HepG2 (cell line): ENCODE results near the gene SNAP23. TPM values are rescaled to one million over a fixed set of nuclear protein-coding genes. Genes with fewer than 3 reads are reported as not detected.

ENCODE experiments used
- DR1 ChIP-seq: sonication (generic); formaldehyde crosslinking; IDR thresholded peaks from 2 replicates; pipeline ENCODE4 v1.8.0; 2021; ENCODE audit warnings: mild to moderate bottlenecking, missing genetic modification reagents, inconsistent platforms
- ETV6 ChIP-seq: sonication (generic); formaldehyde crosslinking; conservative IDR thresholded peaks from 2 replicates; pipeline ENCODE4 v1.4.0; 2020; ENCODE audit warnings: missing genetic modification reagents
- HDAC1 ChIP-seq: sonication (generic); formaldehyde crosslinking; IDR thresholded peaks from 2 replicates; pipeline ENCODE4 v1.5.1; 2020; ENCODE audit warnings: mild to moderate bottlenecking, missing genetic modification reagents
- ISX ChIP-seq: sonication (generic); formaldehyde crosslinking; conservative IDR thresholded peaks from 2 replicates; pipeline ENCODE4 v1.5.0; 2020; ENCODE audit warnings: missing genetic modification reagents
- JDP2 ChIP-seq: sonication (generic); formaldehyde crosslinking; IDR thresholded peaks from 2 replicates; pipeline ENCODE4 v1.8.1; 2022; ENCODE audit warnings: missing genetic modification reagents, borderline replicate concordance
- NBN ChIP-seq: fragments of 450-650 bp; conservative IDR thresholded peaks from 2 replicates; pipeline ENCODE4 v1.6.1; 2017
- NFKBIZ ChIP-seq: IDR thresholded peaks from 2 replicates; pipeline ENCODE4 v1.6.1; 2018; ENCODE audit warnings: missing genetic modification reagents, missing compliant biosample characterization
- RARA ChIP-seq: IDR thresholded peaks from 2 replicates; pipeline ENCODE4 v1.6.1; 2016; ENCODE audit warnings: missing genetic modification reagents, missing compliant biosample characterization
- REXO4 ChIP-seq: sonication (generic); formaldehyde crosslinking; IDR thresholded peaks from 2 replicates; pipeline ENCODE4 v1.8.0; 2022; ENCODE audit warnings: missing genetic modification reagents, mild to moderate bottlenecking, borderline replicate concordance
- SOX5 ChIP-seq: IDR thresholded peaks from 2 replicates; pipeline ENCODE4 v1.6.1; 2016; ENCODE audit warnings: borderline replicate concordance
- SP1 ChIP-seq, 2 experiments: fragments of 450-650 bp in 1 of 2; sonication (generic) in 1 of 2; formaldehyde crosslinking in 1 of 2; IDR thresholded peaks; 2 replicates each; pipeline versions ENCODE4 v1.4.0 to v1.6.1; 2016 to 2020; ENCODE audit warnings: missing genetic modification reagents in 1 of 2
- TMF1 ChIP-seq: sonication (generic); formaldehyde crosslinking; IDR thresholded peaks from 2 replicates; pipeline ENCODE4 v1.8.1; 2022; ENCODE audit warnings: low read depth, missing genetic modification reagents
- TOE1 ChIP-seq: sonication (generic); formaldehyde crosslinking; IDR thresholded peaks from 2 replicates; pipeline ENCODE4 v1.4.0; 2020; ENCODE audit warnings: mild to moderate bottlenecking, missing genetic modification reagents
- YEATS4 ChIP-seq: sonication (generic); formaldehyde crosslinking; IDR thresholded peaks from 2 replicates; pipeline ENCODE4 v1.4.0; 2020; ENCODE audit warnings: missing genetic modification reagents, borderline replicate concordance
- ZBTB1 ChIP-seq: sonication (generic); formaldehyde crosslinking; IDR thresholded peaks from 2 replicates; pipeline ENCODE4 v1.4.0; 2020; ENCODE audit warnings: missing genetic modification reagents, borderline replicate concordance
- ZBTB38 ChIP-seq: sonication (generic); formaldehyde crosslinking; IDR thresholded peaks from 2 replicates; pipeline ENCODE4 v1.5.1; 2020; ENCODE audit warnings: mild to moderate bottlenecking, missing genetic modification reagents
- ZFP90 ChIP-seq: sonication (generic); formaldehyde crosslinking; IDR thresholded peaks from 2 replicates; pipeline ENCODE4 v1.8.0; 2022; ENCODE audit warnings: missing genetic modification reagents, mild to moderate bottlenecking, inconsistent platforms, borderline replicate concordance
- ZNF234 ChIP-seq: sonication (generic); formaldehyde crosslinking; conservative IDR thresholded peaks from 2 replicates; pipeline ENCODE4 v1.5.1; 2020; ENCODE audit warnings: mild to moderate bottlenecking, missing genetic modification reagents
- ZNF350 ChIP-seq: sonication (generic); formaldehyde crosslinking; IDR thresholded peaks from 2 replicates; pipeline ENCODE4 v1.4.0; 2020; ENCODE audit warnings: mild to moderate bottlenecking, low read depth, missing genetic modification reagents, borderline replicate concordance
- ZNF501 ChIP-seq: sonication (generic); formaldehyde crosslinking; IDR thresholded peaks from 2 replicates; pipeline ENCODE4 v1.5.1; 2020; ENCODE audit warnings: mild to moderate bottlenecking, moderate library complexity, missing genetic modification reagents
- ZNF609 ChIP-seq: sonication (generic); formaldehyde crosslinking; IDR thresholded peaks from 2 replicates; pipeline ENCODE4 v1.4.0; 2020; ENCODE audit warnings: mild to moderate bottlenecking, missing genetic modification reagents, borderline replicate concordance
- ZNF670 ChIP-seq: sonication (generic); formaldehyde crosslinking; IDR thresholded peaks from 2 replicates; pipeline ENCODE4 v1.8.0; 2022; ENCODE audit warnings: mild to moderate bottlenecking, missing genetic modification reagents, borderline replicate concordance
- ZNF773 ChIP-seq: sonication (generic); formaldehyde crosslinking; IDR thresholded peaks from 2 replicates; pipeline ENCODE4 v1.4.0; 2020; ENCODE audit warnings: missing genetic modification reagents, borderline replicate concordance
- ZZZ3 ChIP-seq: sonication (generic); formaldehyde crosslinking; IDR thresholded peaks from 2 replicates; pipeline ENCODE4 v1.4.0; 2020; ENCODE audit warnings: missing genetic modification reagents, mild to moderate bottlenecking, borderline replicate concordance
- polyA plus RNA-seq, 8 experiments: library from polyadenylated mRNA; depleted of rRNA in 3 of 8; stranded (reverse) in 7 of 8; unstranded in 1 of 8; fragments of >200 nt; fragmentation: Illumina TruSeq in 4 of 8; extraction: Trizol in 4 of 8; gene quantifications; 2 replicates each; pipeline versions ENCODE4 v1.2.1 to v1.2.3, GENCODE V29; 2011 to 2016; ENCODE audit warnings: low read depth in 4 of 8, missing spikeins in 1 of 8, mixed read lengths in 1 of 8; ENCODE audit not compliant: insufficient read depth in 1 of 8
- total RNA-seq, 5 experiments: library from RNA; depleted of rRNA; stranded (reverse); fragments of >200 nt; fragmentation: Illumina TruSeq; extraction: Trizol; gene quantifications; 2 replicates each; pipeline ENCODE4 v1.2.3, GENCODE V29; 2016; ENCODE audit warnings: low read depth in 1 of 5
- TF ChIP-seq, protein P1 (sequence below): sonication (generic); formaldehyde crosslinking; IDR thresholded peaks from 2 replicates; pipeline ENCODE4 v1.4.0; 2020; ENCODE audit warnings: mild to moderate bottlenecking, missing genetic modification reagents

The SNAP23 gene
- total and polyA plus RNA-seq, 2 of the 13 experiments (the other 11 are each of a cell fraction or from before 2014, with no cell fraction given): 37.0 to 101 TPM

- TF ChIP-seq, protein P1, sequence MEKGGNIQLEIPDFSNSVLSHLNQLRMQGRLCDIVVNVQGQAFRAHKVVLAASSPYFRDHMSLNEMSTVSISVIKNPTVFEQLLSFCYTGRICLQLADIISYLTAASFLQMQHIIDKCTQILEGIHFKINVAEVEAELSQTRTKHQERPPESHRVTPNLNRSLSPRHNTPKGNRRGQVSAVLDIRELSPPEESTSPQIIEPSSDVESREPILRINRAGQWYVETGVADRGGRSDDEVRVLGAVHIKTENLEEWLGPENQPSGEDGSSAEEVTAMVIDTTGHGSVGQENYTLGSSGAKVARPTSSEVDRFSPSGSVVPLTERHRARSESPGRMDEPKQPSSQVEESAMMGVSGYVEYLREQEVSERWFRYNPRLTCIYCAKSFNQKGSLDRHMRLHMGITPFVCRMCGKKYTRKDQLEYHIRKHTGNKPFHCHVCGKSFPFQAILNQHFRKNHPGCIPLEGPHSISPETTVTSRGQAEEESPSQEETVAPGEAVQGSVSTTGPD (CRISPR knock-in tag): 0 out of 2 replicates have a peak, but pooled peaks have one; percentile 45
- TF ChIP-seq ZNF234 (CRISPR knock-in tag): 0 out of 2 replicates have a peak, but pooled peaks have one; percentile 53
- peak; percentile 90 for TF ChIP-seq ZBTB38 (CRISPR knock-in tag)
- peak; percentile 90 for TF ChIP-seq ZNF350 (CRISPR knock-in tag)
- no peak; the same call in 1 of the 2 replicates for TF ChIP-seq TMF1 (CRISPR knock-in tag)
- TF ChIP-seq HDAC1: peak; percentile 98
- TF ChIP-seq REXO4 (CRISPR knock-in tag): no peak
- TF ChIP-seq ZNF501: peak; percentile 93
- TF ChIP-seq ISX (CRISPR knock-in tag): no peak
- TF ChIP-seq ETV6 (CRISPR knock-in tag): no peak
- TF ChIP-seq NBN: no peak
- no peak for TF ChIP-seq TOE1 (CRISPR knock-in tag)
- no peak for TF ChIP-seq ZNF773 (CRISPR knock-in tag)
- peak; percentile 37; the same call in 1 of the 2 replicates for TF ChIP-seq ZNF609 (CRISPR knock-in tag)
- TF ChIP-seq RARA (CRISPR knock-in tag): 0 out of 2 replicates have a peak, but pooled peaks have one; percentile 14
- peak; percentile 47 for TF ChIP-seq ZFP90 (CRISPR knock-in tag)
- peak; percentile 64 for TF ChIP-seq DR1 (CRISPR knock-in tag)
- peak; percentile 35; the same call in 1 of the 2 replicates for TF ChIP-seq SOX5 (CRISPR knock-in tag)
- TF ChIP-seq YEATS4 (CRISPR knock-in tag): peak; percentile 87; the same call in 1 of the 2 replicates
- no peak for TF ChIP-seq ZBTB1
- TF ChIP-seq ZNF670 (CRISPR knock-in tag): peak; percentile 61; the same call in 1 of the 2 replicates
- no peak for TF ChIP-seq NFKBIZ (CRISPR knock-in tag)
- TF ChIP-seq ZZZ3 (CRISPR knock-in tag): peak; percentile 34; the same call in 1 of the 2 replicates
- TF ChIP-seq JDP2: 0 out of 2 replicates have a peak, but pooled peaks have one; percentile 18
- TF ChIP-seq SP1 (IDR thresholded peaks at IDR 0.05): no peak
- TF ChIP-seq SP1 (CRISPR knock-in tag; IDR thresholded peaks at IDR 0.05): peak; percentile 93
Measured at GRCh38 chr15:42548249-42549031, 53.0 kb downstream of the SNAP23 start, which contains the start of the genes HAUS2 and LRRC57 (continued).
